Muscle of leg (tissue), 11 donors: ENCODE data around the gene SRC. TPM values are rescaled to one million over a fixed set of nuclear protein-coding genes. Genes with fewer than 3 reads are reported as not detected.

Source experiments
- DNase-seq: peaks from one replicate; pipeline ENCODE4 v3.0.0; 2013
- H3K27ac ChIP-seq: one replicate; pipeline ENCODE4 v1.5.1; 2013; ENCODE audit warnings: mild to moderate bottlenecking, low read length, control low read depth
- H3K27me3 ChIP-seq: one replicate; pipeline ENCODE4 v1.6.1; 2013; ENCODE audit warnings: low read length; ENCODE audit not compliant: control insufficient read depth, insufficient read depth
- H3K36me3 ChIP-seq: one replicate; pipeline ENCODE4 v1.6.1; 2013; ENCODE audit warnings: low read length; ENCODE audit not compliant: control insufficient read depth, insufficient read depth
- H3K4me1 ChIP-seq: one replicate; pipeline ENCODE4 v1.6.1; 2013; ENCODE audit warnings: low read length; ENCODE audit not compliant: control insufficient read depth, insufficient read depth
- H3K4me3 ChIP-seq: one replicate; pipeline ENCODE4 v1.5.1; 2013; ENCODE audit warnings: low read length, control low read depth
- H3K9me3 ChIP-seq: replicated peaks from 2 replicates; pipeline ENCODE4 v1.6.1; 2013; ENCODE audit warnings: low read depth, low read length; ENCODE audit not compliant: control insufficient read depth
- WGBS: methylation state at CpG from one replicate; pipeline ENCODE4 v1.1.5; 2013; ENCODE audit warnings: missing lambda C conversion rate; ENCODE audit not compliant: insufficient coverage; 5-methylcytosine and 5-hydroxymethylcytosine counted together
- polyA plus RNA-seq, 8 donors: library from polyadenylated mRNA; unstranded; fragments of 120-200 nt; gene quantifications; one replicate each; pipeline versions ENCODE4 v1.2.1 to v1.2.3, GENCODE V29; 2013; ENCODE audit warnings: inconsistent platforms in 1 of 8, low replicate concordance in 1 of 8; ENCODE audit not compliant: insufficient read length in 8 of 8, insufficient read depth in 1 of 8
- total RNA-seq: library from RNA; stranded (reverse); fragments of 120-200 nt; gene quantifications from one replicate; pipeline ENCODE4 v1.2.4, GENCODE V29; 2013

The SRC gene
- total and polyA plus RNA-seq, 9 donors: 8.6 to 25.4 (median 16.6) TPM

- Histone ChIP-seq H3K4me3 (no peak overlapping the region), H3K36me3 (no peaks in the 10 kb centered on the region), H3K4me1 (peaks cover 55% of the 10 kb centered on the region), H3K27me3 (peaks cover 10% of the 10 kb centered on the region), H3K27ac (no peak overlapping the region), H3K9me3 (no peaks in the 10 kb centered on the region)
- WGBS: 30% methylated on average over 17 of the region's 29 CpGs
- DNase-seq: peak; percentile 58
These were observed 68.5 kb downstream of the SRC start for GRCh38 chr20:37414224-37415035.

- Histone ChIP-seq H3K36me3 (no peaks in the 10 kb centered on the region), H3K4me1 (peaks cover 48% of the 10 kb centered on the region), H3K27me3 (peaks cover 10% of the 10 kb centered on the region), H3K9me3 (no peaks in the 10 kb centered on the region), H3K4me3 (no peak overlapping the region), H3K27ac (no peak overlapping the region)
- WGBS: 84% methylated on average over 23 of the region's 30 CpGs
- no peak for DNase-seq
These were observed 69.5 kb downstream of the SRC start for GRCh38 chr20:37415118-37416085.

- Histone ChIP-seq H3K4me1 (peaks cover 42% of the 10 kb centered on the region), H3K4me3 (no peak overlapping the region), H3K9me3 (no peaks in the 10 kb centered on the region), H3K27ac (no peak overlapping the region), H3K36me3 (no peaks in the 10 kb centered on the region), H3K27me3 (peaks cover 12% of the 10 kb centered on the region)
- no peak for DNase-seq
- WGBS: 71% methylated on average over 27 of the region's 27 CpGs
These were observed 70.3 kb downstream of the SRC start for GRCh38 chr20:37416100-37416847.

- no peak overlapping the region for H3K27ac ChIP-seq
- H3K36me3 ChIP-seq: no peaks in the 10 kb centered on the region
- H3K4me3 ChIP-seq: no peak overlapping the region
- peaks cover 39% of the 10 kb centered on the region for H3K4me1 ChIP-seq
- DNase-seq: no peak
- WGBS: 78% methylated on average over 21 of the region's 22 CpGs
- H3K27me3 ChIP-seq: peaks cover 12% of the 10 kb centered on the region
- H3K9me3 ChIP-seq: no peaks in the 10 kb centered on the region
These were observed 71.1 kb downstream of the SRC start for GRCh38 chr20:37416848-37417616.

GRCh38 chr20:37417617-37418467, 71.9 kb downstream of the SRC start:
- DNase-seq: peak; percentile 72
- peaks cover 12% of the 10 kb centered on the region for H3K27me3 ChIP-seq
- no peaks in the 10 kb centered on the region for H3K9me3 ChIP-seq
- no peaks in the 10 kb centered on the region for H3K36me3 ChIP-seq
- WGBS: 65% methylated on average over 3 of the region's 22 CpGs
- no peak overlapping the region for H3K4me3 ChIP-seq
- H3K27ac ChIP-seq: no peak overlapping the region
- peaks cover 35% of the 10 kb centered on the region for H3K4me1 ChIP-seq

- DNase-seq: peak; percentile 82
These were observed 72.7 kb downstream of the SRC start for GRCh38 chr20:37418591-37419109.

GRCh38 chr20:37419307-37419706, 73.4 kb downstream of the SRC start:
- DNase-seq: no peak
- Histone ChIP-seq H3K36me3 (no peaks in the 10 kb centered on the region), H3K27me3 (peaks cover 12% of the 10 kb centered on the region), H3K4me1 (peaks cover 23% of the 10 kb centered on the region), H3K9me3 (no peaks in the 10 kb centered on the region), H3K27ac (no peak overlapping the region), H3K4me3 (no peak overlapping the region)
- 85% methylated on average over 2 of the region's 3 CpGs for WGBS

More at GRCh38 chr20:37418591-37419109, 72.7 kb downstream of the SRC start:
- Histone ChIP-seq H3K36me3 (no peaks in the 10 kb centered on the region), H3K4me1 (peaks cover 27% of the 10 kb centered on the region), H3K9me3 (no peaks in the 10 kb centered on the region), H3K4me3 (no peak overlapping the region), H3K27me3 (peaks cover 12% of the 10 kb centered on the region), H3K27ac (peak overlapping the region; percentile 47)
- no CpG with 5 or more reads among the region's 2 CpGs for WGBS

- H3K36me3 ChIP-seq: no peaks in the 10 kb centered on the region
- H3K9me3 ChIP-seq: no peaks in the 10 kb centered on the region
- WGBS: 69% methylated on average over 12 of the region's 13 CpGs
- no peak overlapping the region for H3K27ac ChIP-seq
- no peak overlapping the region for H3K4me3 ChIP-seq
- peaks cover 16% of the 10 kb centered on the region for H3K27me3 ChIP-seq
- no peak for DNase-seq
- H3K4me1 ChIP-seq: peaks cover 17% of the 10 kb centered on the region
These were observed 74.0 kb downstream of the SRC start for GRCh38 chr20:37419774-37420542.
